Measurements from ENCODE around the gene UGCG. TPM values are rescaled to one million over a fixed set of nuclear protein-coding genes. Genes with fewer than 3 reads are reported as not detected.
"Not testable (repeated sequence)": the region's sequence is repeated elsewhere in the genome, so short reads cannot be mapped to it uniquely, and the experiment has no call there.

UGCG gene
- total RNA-seq, 2 experiments from 2014 or later, result 12.7 to 14.2 TPM

DNA sequence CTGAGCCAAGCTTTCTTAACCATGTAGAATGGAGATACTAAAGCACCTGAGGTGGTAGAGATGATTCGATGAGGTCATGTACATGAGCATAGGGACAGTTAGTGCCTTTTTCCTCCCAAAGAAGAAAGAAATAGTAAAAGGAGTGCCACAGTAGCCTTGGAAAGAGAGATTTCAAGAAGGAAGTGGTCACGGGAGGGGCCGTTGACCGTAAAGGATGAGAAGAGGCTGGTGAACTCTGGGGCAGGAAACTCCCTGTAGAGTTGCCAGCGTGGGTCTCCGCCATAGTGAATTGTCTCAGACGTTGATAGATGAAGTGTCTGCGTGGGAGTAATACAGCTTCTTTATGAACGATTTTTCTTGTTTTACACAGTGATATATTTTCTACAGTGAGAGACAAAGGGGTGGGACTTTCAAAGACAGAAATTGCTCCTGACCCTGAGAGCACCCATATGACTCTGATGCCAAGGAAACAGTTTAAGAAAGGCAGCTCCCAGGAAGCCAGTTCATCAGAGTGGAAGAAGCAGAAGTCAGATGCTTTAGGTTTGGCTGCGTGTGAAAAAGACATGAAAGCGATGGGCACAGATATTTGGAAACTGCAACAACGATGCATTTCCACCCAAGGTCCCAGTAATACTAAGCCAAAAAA lies 41.3 kb downstream of the UGCG start:
- Mint-ChIP-seq H3K4me3 (peak overlapping the region; percentile 44), H3K9me3 (ENCODE audit: low read depth) (no peaks in the 10 kb centered on the region), H3K27ac (peak overlapping the region; percentile 86), H3K27me3 (no peaks in the 10 kb centered on the region), H3K4me1 (peaks cover 23% of the 10 kb centered on the region), H3K36me3 (ENCODE audit: low read depth) (peaks cover 20% of the 10 kb centered on the region)
- intact Hi-C loops (cut with DNase I, micrococcal nuclease), result loop anchor here (1.0 to 2.0 kb wide), 5 partner anchors 22 to 99 kb away; partner anchors contain the start of gene UGCG (in 2 of the 2)
- DNase-seq (peak; percentile 83), ATAC-seq (peak; percentile 92)
- ChIA-PET CTCF (interaction anchor here (0.5 to 2.3 kb wide), 12 partner anchors 10 to 624 kb away, joined by 3 to 9 read pairs (median 4); no protein-coding TSS in a partner anchor), POLR2A (interaction anchor here (0.9 to 1.4 kb wide), 4 partner anchors 23 to 441 kb away, joined by 3 to 5 read pairs (median 4); partner anchors contain the start of gene UGCG)

- H3K4me1 Mint-ChIP-seq, result peaks cover 23% of the 10 kb centered on the region
- peaks cover 17% of the 10 kb centered on the region for H3K36me3 Mint-ChIP-seq (ENCODE audit: low read depth)
- POLR2A ChIA-PET, result interaction anchor here (0.9 to 1.4 kb wide), 4 partner anchors 22 to 441 kb away, joined by 3 to 5 read pairs (median 4); partner anchors contain the start of gene UGCG
- DNase-seq (no peak), ATAC-seq (peak; percentile 10)
- H3K9me3 Mint-ChIP-seq (ENCODE audit: low read depth), result no peaks in the 10 kb centered on the region
- CTCF ChIA-PET, result interaction anchor here (0.6 to 2.3 kb wide), 7 partner anchors 10 to 168 kb away, joined by 3 to 9 read pairs (median 4); no protein-coding TSS in a partner anchor
- peak overlapping the region; percentile 86 for H3K27ac Mint-ChIP-seq
- H3K4me3 Mint-ChIP-seq, result peak overlapping the region; percentile 32
- intact Hi-C loops (cut with DNase I, micrococcal nuclease), result loop anchor here (1.0 to 2.0 kb wide), 5 partner anchors 22 to 99 kb away; partner anchors contain the start of gene UGCG (in 2 of the 2)
- H3K27me3 Mint-ChIP-seq, result no peaks in the 10 kb centered on the region
Measured at GRCh38 chr9:111938427-111938800, 41.8 kb downstream of the UGCG start.

- intact Hi-C loops (cut with DNase I, micrococcal nuclease), result loop anchor here (2.0 kb wide), 2 partner anchors 43 to 53 kb away; partner anchors contain the start of gene UGCG (in 2 of the 2)
- H3K27ac Mint-ChIP-seq, result peak overlapping the region; percentile 86
- ATAC-seq, result no peak
- no peaks in the 10 kb centered on the region for H3K9me3 Mint-ChIP-seq (ENCODE audit: low read depth)
- peaks cover 24% of the 10 kb centered on the region for H3K4me1 Mint-ChIP-seq
- CTCF ChIA-PET, result no interaction called here
- no peak overlapping the region for H3K4me3 Mint-ChIP-seq
- POLR2A ChIA-PET, result no interaction called here
- no peak for DNase-seq
- no peaks in the 10 kb centered on the region for H3K27me3 Mint-ChIP-seq
- H3K36me3 Mint-ChIP-seq (ENCODE audit: low read depth), result peaks cover 12% of the 10 kb centered on the region
Measured at GRCh38 chr9:111939322-111939721, 42.7 kb downstream of the UGCG start.

DNA sequence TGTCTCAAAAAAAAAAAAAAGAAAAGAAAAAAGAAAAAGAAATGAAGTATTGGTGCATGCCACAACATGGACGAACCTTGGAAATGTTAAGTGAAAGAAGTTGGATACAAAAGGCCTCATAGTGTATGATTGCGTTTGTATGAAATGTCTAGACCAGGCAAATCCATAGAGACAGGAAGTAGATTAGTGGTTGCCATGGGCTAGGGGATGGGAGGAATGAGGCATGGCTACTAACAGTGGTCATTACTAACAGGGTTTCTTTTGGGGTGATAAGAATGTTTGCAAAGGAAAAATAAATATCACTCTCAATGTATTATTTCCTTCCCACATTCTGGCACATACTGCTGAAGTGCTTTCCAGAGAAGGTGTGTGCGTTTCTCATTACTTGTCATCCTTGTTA lies 44.1 kb downstream of the UGCG start:
- ChIA-PET POLR2A (no interaction called here), CTCF (interaction anchor here (1.3 kb wide), 1 partner anchor 9 kb away, joined by 3 read pairs; no protein-coding TSS in a partner anchor)
- ATAC-seq (no peak), DNase-seq (no peak)
- no peak overlapping the region for H3K27ac Mint-ChIP-seq
- no peak overlapping the region for H3K4me3 Mint-ChIP-seq
- intact Hi-C loops (cut with DNase I, micrococcal nuclease), result no loop called here
- H3K36me3 Mint-ChIP-seq (ENCODE audit: low read depth), result peaks cover 3% of the 10 kb centered on the region
- H3K9me3 Mint-ChIP-seq (ENCODE audit: low read depth), result no peaks in the 10 kb centered on the region
- peaks cover 38% of the 10 kb centered on the region for H3K4me1 Mint-ChIP-seq
- peaks cover 2% of the 10 kb centered on the region for H3K27me3 Mint-ChIP-seq

DNA sequence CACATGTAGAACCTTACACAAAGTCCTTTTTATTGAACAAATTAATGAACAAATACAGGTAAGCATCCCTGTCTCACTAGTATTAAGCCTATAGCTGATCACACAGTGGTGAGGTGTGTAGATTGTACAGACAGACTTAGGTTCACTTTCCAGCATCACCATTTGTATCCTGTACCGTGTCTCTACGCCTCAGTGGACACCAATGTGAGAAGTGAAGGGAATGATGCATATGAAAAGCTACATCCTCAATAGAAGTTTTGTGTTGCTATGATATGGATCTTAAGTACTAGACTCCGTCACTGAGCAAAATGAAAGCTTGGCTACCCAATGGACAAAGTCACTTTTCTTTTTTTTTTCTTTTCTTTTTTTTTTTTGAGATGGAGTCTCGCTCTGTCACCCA lies 46.6 kb downstream of the UGCG start:
- intact Hi-C loops (cut with DNase I, micrococcal nuclease), result no loop called here
- no peak for DNase-seq
- CTCF ChIA-PET, result interaction anchor here (0.8 kb wide), 1 partner anchor 10 kb away, joined by 3 read pairs; no protein-coding TSS in a partner anchor
- H3K4me1 Mint-ChIP-seq, result peaks cover 28% of the 10 kb centered on the region
- POLR2A ChIA-PET, result interaction anchor here (0.5 kb wide), 1 partner anchor 33 kb away, joined by 3 read pairs; no protein-coding TSS in a partner anchor
- no peaks in the 10 kb centered on the region for H3K36me3 Mint-ChIP-seq (ENCODE audit: low read depth)
- H3K27ac Mint-ChIP-seq, result no peak overlapping the region
- H3K27me3 Mint-ChIP-seq, result peaks cover 2% of the 10 kb centered on the region
- no peak overlapping the region for H3K4me3 Mint-ChIP-seq
- no peak for ATAC-seq
- H3K9me3 Mint-ChIP-seq (ENCODE audit: low read depth), result no peaks in the 10 kb centered on the region

DNA sequence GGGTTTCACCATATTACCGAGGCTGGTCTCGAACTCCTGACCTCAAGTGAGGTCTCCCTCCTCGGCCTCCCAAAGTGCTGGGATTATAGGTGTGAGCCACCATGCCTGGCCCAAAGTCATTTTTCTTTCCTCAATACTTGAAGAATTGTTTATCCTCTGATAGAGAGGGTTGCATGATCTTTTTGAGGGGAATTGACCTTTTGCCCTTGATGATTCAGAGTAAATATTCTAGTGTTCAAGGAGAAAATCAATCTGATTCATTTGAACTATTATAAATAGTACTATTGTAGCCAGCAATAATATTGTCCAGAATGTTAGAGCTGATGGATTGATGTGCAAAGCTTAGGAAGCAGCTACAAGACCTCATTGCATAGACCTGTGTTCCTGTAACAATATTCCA lies 47.1 kb downstream of the UGCG start:
- no peak overlapping the region for H3K4me3 Mint-ChIP-seq
- CTCF ChIA-PET, result no interaction called here
- no peaks in the 10 kb centered on the region for H3K9me3 Mint-ChIP-seq (ENCODE audit: low read depth)
- ATAC-seq (no peak), DNase-seq (no peak)
- H3K27me3 Mint-ChIP-seq, result peaks cover 2% of the 10 kb centered on the region
- intact Hi-C loops (cut with DNase I, micrococcal nuclease), result no loop called here
- peaks cover 23% of the 10 kb centered on the region for H3K4me1 Mint-ChIP-seq
- H3K36me3 Mint-ChIP-seq (ENCODE audit: low read depth), result no peaks in the 10 kb centered on the region
- POLR2A ChIA-PET, result interaction anchor here (0.5 kb wide), 1 partner anchor 33 kb away, joined by 3 read pairs; no protein-coding TSS in a partner anchor
- no peak overlapping the region for H3K27ac Mint-ChIP-seq

- H3K4me1 Mint-ChIP-seq, result peaks cover 22% of the 10 kb centered on the region
- H3K4me3 Mint-ChIP-seq, result no peak overlapping the region
- no peak overlapping the region for H3K27ac Mint-ChIP-seq
- peaks cover 4% of the 10 kb centered on the region for H3K27me3 Mint-ChIP-seq
- no peaks in the 10 kb centered on the region for H3K36me3 Mint-ChIP-seq (ENCODE audit: low read depth)
- intact Hi-C loops (cut with DNase I, micrococcal nuclease), result no loop called here
- ChIA-PET POLR2A (no interaction called here), CTCF (interaction anchor here (1.2 kb wide), 2 partner anchors 11 to 28 kb away, joined by 3 to 4 read pairs; no protein-coding TSS in a partner anchor)
- peak; percentile 49 for ATAC-seq
- H3K9me3 Mint-ChIP-seq (ENCODE audit: low read depth), result no peaks in the 10 kb centered on the region
- no peak for DNase-seq
Measured at GRCh38 chr9:111944241-111944866, 47.7 kb downstream of the UGCG start.

DNA sequence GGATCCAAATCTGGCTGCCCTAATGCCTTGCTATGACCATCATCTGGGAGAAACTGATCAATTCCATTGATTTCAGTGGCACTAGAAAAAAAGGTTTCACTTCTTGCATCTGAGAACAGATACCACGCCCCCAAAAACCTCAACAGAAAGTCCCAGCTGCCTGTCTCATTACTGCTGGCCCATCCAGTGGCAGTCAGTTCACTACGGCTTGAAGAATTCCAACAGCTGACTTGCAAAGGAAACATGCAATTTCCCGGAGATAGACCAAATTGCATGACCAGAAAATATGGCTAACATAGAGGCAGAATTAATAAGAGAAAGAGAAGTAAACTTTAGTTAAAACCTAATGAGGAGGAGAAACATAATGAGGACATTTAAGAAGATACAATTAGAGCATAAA lies 48.6 kb downstream of the UGCG start:
- ATAC-seq (peak; percentile 77), DNase-seq (peak; percentile 54)
- intact Hi-C loops (cut with DNase I, micrococcal nuclease), result no loop called here
- Mint-ChIP-seq H3K4me3 (no peak overlapping the region), H3K4me1 (peaks cover 22% of the 10 kb centered on the region), H3K9me3 (ENCODE audit: low read depth) (no peaks in the 10 kb centered on the region), H3K27ac (no peak overlapping the region), H3K27me3 (peaks cover 4% of the 10 kb centered on the region), H3K36me3 (ENCODE audit: low read depth) (no peaks in the 10 kb centered on the region)
- POLR2A ChIA-PET, result interaction anchor here (0.5 kb wide), 1 partner anchor 97 kb away, joined by 3 read pairs; no protein-coding TSS in a partner anchor
- CTCF ChIA-PET, result interaction anchor here (1.2 kb wide), 2 partner anchors 10 to 29 kb away, joined by 3 to 4 read pairs; no protein-coding TSS in a partner anchor

GRCh38 chr9:111948109-111948508 lies 51.5 kb downstream of the UGCG start:
- peaks cover 22% of the 10 kb centered on the region for H3K4me1 Mint-ChIP-seq
- ATAC-seq; H3K9me3 Mint-ChIP-seq (ENCODE audit: low read depth); DNase-seq; H3K36me3 Mint-ChIP-seq (ENCODE audit: low read depth); POLR2A ChIA-PET; H3K27me3 Mint-ChIP-seq; intact Hi-C loops (cut with DNase I, micrococcal nuclease); H3K27ac Mint-ChIP-seq; H3K4me3 Mint-ChIP-seq: not testable (repeated sequence)
- CTCF ChIA-PET, result interaction anchor here (0.6 to 0.7 kb wide), 2 partner anchors 24 to 132 kb away, joined by 3 to 7 read pairs; no protein-coding TSS in a partner anchor

- ATAC-seq, result no peak
- H3K9me3 Mint-ChIP-seq (ENCODE audit: low read depth), result no peaks in the 10 kb centered on the region
- intact Hi-C loops (cut with DNase I, micrococcal nuclease), result no loop called here
- H3K27ac Mint-ChIP-seq, result no peak overlapping the region
- H3K4me1 Mint-ChIP-seq, result peaks cover 22% of the 10 kb centered on the region
- POLR2A ChIA-PET, result no interaction called here
- no peaks in the 10 kb centered on the region for H3K36me3 Mint-ChIP-seq (ENCODE audit: low read depth)
- CTCF ChIA-PET, result interaction anchor here (0.9 kb wide), 1 partner anchor 8 kb away, joined by 3 read pairs; no protein-coding TSS in a partner anchor
- H3K27me3 Mint-ChIP-seq, result peaks cover 4% of the 10 kb centered on the region
- no peak overlapping the region for H3K4me3 Mint-ChIP-seq
- no peak for DNase-seq
Measured at GRCh38 chr9:111948951-111949350, 52.3 kb downstream of the UGCG start.

DNA sequence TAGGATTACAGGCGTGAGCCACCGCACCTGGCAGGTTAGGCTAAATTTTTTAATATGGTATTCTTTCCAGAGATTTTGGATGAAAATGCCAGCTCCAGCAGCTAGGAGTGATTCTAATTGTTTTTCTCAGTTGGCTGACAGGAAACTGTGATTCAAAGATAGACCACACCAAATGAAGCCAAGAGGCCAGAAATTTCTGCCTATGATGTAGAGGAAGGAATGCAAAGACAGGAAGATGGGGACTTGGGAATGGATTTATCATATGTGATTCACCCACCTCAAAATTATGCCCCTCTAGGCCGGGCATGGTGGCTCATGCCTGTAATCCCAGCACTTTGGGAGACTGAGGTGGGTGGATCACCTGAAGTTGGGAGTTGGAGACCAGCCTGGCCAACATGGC lies 53.3 kb downstream of the UGCG start:
- ATAC-seq, result no peak
- peaks cover 14% of the 10 kb centered on the region for H3K4me1 Mint-ChIP-seq
- POLR2A ChIA-PET, result no interaction called here
- H3K9me3 Mint-ChIP-seq (ENCODE audit: low read depth), result no peaks in the 10 kb centered on the region
- no peaks in the 10 kb centered on the region for H3K36me3 Mint-ChIP-seq (ENCODE audit: low read depth)
- H3K4me3 Mint-ChIP-seq, result no peak overlapping the region
- peaks cover 4% of the 10 kb centered on the region for H3K27me3 Mint-ChIP-seq
- intact Hi-C loops (cut with DNase I, micrococcal nuclease), result no loop called here
- no peak overlapping the region for H3K27ac Mint-ChIP-seq
- CTCF ChIA-PET, result interaction anchor here (0.5 to 0.9 kb wide), 2 partner anchors 9 to 183 kb away, joined by 3 read pairs; no protein-coding TSS in a partner anchor
- DNase-seq, result no peak

Data from activated CD4-positive, alpha-beta T cell treated with anti-CD3 and anti-CD28 coated beads for 36 hours (primary cell).